ENCODE measurements around the gene TTF2. TPM values are rescaled to one million over a fixed set of nuclear protein-coding genes. Genes with fewer than 3 reads are reported as not detected.

TTF2 gene
- polyA plus RNA-seq, 1 donor from 2014 or later: 2.6 TPM

- H3K4me2 ChIP-seq (ENCODE audit: low read length): no peak overlapping the region
- H4K20me1 ChIP-seq (ENCODE audit: insufficient read depth): no peaks in the 10 kb centered on the region
- H3K36me3 ChIP-seq (ENCODE audit: insufficient read depth, low read length): no peaks in the 10 kb centered on the region
- H3K9ac ChIP-seq (ENCODE audit: low read length): no peak overlapping the region
- no peak overlapping the region for H3K4me3 ChIP-seq (ENCODE audit: low read length)
- H3F3A ChIP-seq (ENCODE audit: insufficient read depth, low read length, poor library complexity, severe bottlenecking): no peaks in the 10 kb centered on the region
- H3K9me3 ChIP-seq (ENCODE audit: low read length): no peaks in the 10 kb centered on the region
- no peaks in the 10 kb centered on the region for H3K79me2 ChIP-seq (replicated peaks; ENCODE audit: insufficient read depth, low read length)
- H3K27me3 ChIP-seq (ENCODE audit: insufficient read depth, low read depth, low read length): no peaks in the 10 kb centered on the region
- TF ChIP-seq TAF1 (IDR thresholded peaks at IDR 0.05; ENCODE audit: low read depth) (no peak), RAD21 (conservative IDR thresholded peaks at IDR 0.05) (no peak)
- no peaks in the 10 kb centered on the region for H3K9me2 ChIP-seq (ENCODE audit: insufficient read depth, low read length)
- no peak overlapping the region for H3K27ac ChIP-seq (ENCODE audit: low read length)
- no peak overlapping the region for H2AFZ ChIP-seq (ENCODE audit: low read depth, low read length)
Measured at GRCh38 chr1:117107364-117107763, 47.2 kb downstream of the TTF2 start.

- Histone ChIP-seq H3K27me3 (ENCODE audit: insufficient read depth, low read depth, low read length) (no peaks in the 10 kb centered on the region), H3K27ac (ENCODE audit: low read length) (no peak overlapping the region), H3F3A (ENCODE audit: insufficient read depth, low read length, poor library complexity, severe bottlenecking) (no peaks in the 10 kb centered on the region), H3K9me3 (ENCODE audit: low read length) (no peaks in the 10 kb centered on the region), H3K36me3 (ENCODE audit: insufficient read depth, low read length) (no peaks in the 10 kb centered on the region), H4K20me1 (ENCODE audit: insufficient read depth) (no peaks in the 10 kb centered on the region), H3K4me3 (ENCODE audit: low read length) (no peak overlapping the region), H3K9me2 (ENCODE audit: insufficient read depth, low read length) (no peaks in the 10 kb centered on the region), H3K79me2 (replicated peaks; ENCODE audit: insufficient read depth, low read length) (no peaks in the 10 kb centered on the region), H3K9ac (ENCODE audit: low read length) (no peak overlapping the region), H2AFZ (ENCODE audit: low read depth, low read length) (no peak overlapping the region), H3K4me2 (ENCODE audit: low read length) (no peak overlapping the region)
- TF ChIP-seq CTCF (IDR thresholded peaks at IDR 0.05; ENCODE audit: poor library complexity, severe bottlenecking) (no peak), REST (IDR thresholded peaks at IDR 0.05; ENCODE audit: borderline replicate concordance) (no peak), MXI1 (conservative IDR thresholded peaks at IDR 0.05; ENCODE audit: poor library complexity, severe bottlenecking) (no peak), EP300 (conservative IDR thresholded peaks at IDR 0.05; ENCODE audit: poor library complexity, severe bottlenecking) (no peak), TAF1 (IDR thresholded peaks at IDR 0.05; ENCODE audit: low read depth) (no peak)
Measured at GRCh38 chr1:117110774-117111173, 50.6 kb downstream of the TTF2 start.

GRCh38 chr1:117112047-117112717, 52.1 kb downstream of the TTF2 start:
- no peak overlapping the region for H3K9ac ChIP-seq (ENCODE audit: low read length)
- H3K4me3 ChIP-seq (ENCODE audit: low read length): no peak overlapping the region
- H3K27me3 ChIP-seq (ENCODE audit: insufficient read depth, low read depth, low read length): no peaks in the 10 kb centered on the region
- H3K36me3 ChIP-seq (ENCODE audit: insufficient read depth, low read length): no peaks in the 10 kb centered on the region
- H3K4me2 ChIP-seq (ENCODE audit: low read length): no peak overlapping the region
- TF ChIP-seq POLR2AphosphoS5 (IDR thresholded peaks at IDR 0.05) (no peak), EP300 (conservative IDR thresholded peaks at IDR 0.05; ENCODE audit: poor library complexity, severe bottlenecking) (no peak), SMC3 (conservative IDR thresholded peaks at IDR 0.05; ENCODE audit: poor library complexity) (no peak), MXI1 (conservative IDR thresholded peaks at IDR 0.05; ENCODE audit: poor library complexity, severe bottlenecking) (no peak), EZH2 (IDR thresholded peaks at IDR 0.05; ENCODE audit: borderline replicate concordance, insufficient read depth, low read length, poor library complexity, severe bottlenecking) (no peak), REST (IDR thresholded peaks at IDR 0.05; ENCODE audit: borderline replicate concordance) (no peak), TAF1 (IDR thresholded peaks at IDR 0.05; ENCODE audit: low read depth) (no peak), RAD21 (conservative IDR thresholded peaks at IDR 0.05) (no peak)
- no peaks in the 10 kb centered on the region for H4K20me1 ChIP-seq (ENCODE audit: insufficient read depth)
- no peaks in the 10 kb centered on the region for H3K79me2 ChIP-seq (replicated peaks; ENCODE audit: insufficient read depth, low read length)
- H3K9me2 ChIP-seq (ENCODE audit: insufficient read depth, low read length): no peaks in the 10 kb centered on the region
- no peak overlapping the region for H2AFZ ChIP-seq (ENCODE audit: low read depth, low read length)
- no peak overlapping the region for H3K27ac ChIP-seq (ENCODE audit: low read length)
- H3K9me3 ChIP-seq (ENCODE audit: low read length): no peaks in the 10 kb centered on the region
- no peaks in the 10 kb centered on the region for H3F3A ChIP-seq (ENCODE audit: insufficient read depth, low read length, poor library complexity, severe bottlenecking)

Measured in neural cell (in vitro differentiated cells).